Measurements from ENCODE around the gene DAO. TPM values are rescaled to one million over a fixed set of nuclear protein-coding genes. Genes with fewer than 3 reads are reported as not detected.

Gene DAO
- total RNA-seq, 1 experiment from 2014 or later: not detected

- intact Hi-C loops (cut with micrococcal nuclease; ENCODE audit: unreplicated experiment): loop anchor here (1.0 to 2.0 kb wide), 2 partner anchors 38 to 79 kb away; no protein-coding TSS in a partner anchor
- Histone ChIP-seq H3K4me3 (no peak overlapping the region), H3K9me2 (ENCODE audit: insufficient read depth) (no peaks in the 10 kb centered on the region), H2AFZ (no peak overlapping the region), H3K4me2 (peak overlapping the region; percentile 69), H3K27ac (no peak overlapping the region), H3K27me3 (ENCODE audit: insufficient read depth, low read depth) (no peaks in the 10 kb centered on the region), H4K20me1 (ENCODE audit: insufficient read depth) (no peaks in the 10 kb centered on the region), H3F3A (ENCODE audit: insufficient read depth, low read depth) (no peaks in the 10 kb centered on the region), H3K4me1 (replicated peaks; ENCODE audit: insufficient read depth) (peaks cover 27% of the 10 kb centered on the region), H3K79me2 (ENCODE audit: low read depth) (no peaks in the 10 kb centered on the region), H3K36me3 (ENCODE audit: low read depth) (no peaks in the 10 kb centered on the region), H3K9me3 (ENCODE audit: insufficient read depth, low read depth) (no peaks in the 10 kb centered on the region)
- DNase-seq: no peak
- BruUV-seq (replicated peaks): no TSS peak
- no peak for TF ChIP-seq EZH2 (IDR thresholded peaks at IDR 0.05; ENCODE audit: low read depth)
- TF ChIP-seq, protein P1, sequence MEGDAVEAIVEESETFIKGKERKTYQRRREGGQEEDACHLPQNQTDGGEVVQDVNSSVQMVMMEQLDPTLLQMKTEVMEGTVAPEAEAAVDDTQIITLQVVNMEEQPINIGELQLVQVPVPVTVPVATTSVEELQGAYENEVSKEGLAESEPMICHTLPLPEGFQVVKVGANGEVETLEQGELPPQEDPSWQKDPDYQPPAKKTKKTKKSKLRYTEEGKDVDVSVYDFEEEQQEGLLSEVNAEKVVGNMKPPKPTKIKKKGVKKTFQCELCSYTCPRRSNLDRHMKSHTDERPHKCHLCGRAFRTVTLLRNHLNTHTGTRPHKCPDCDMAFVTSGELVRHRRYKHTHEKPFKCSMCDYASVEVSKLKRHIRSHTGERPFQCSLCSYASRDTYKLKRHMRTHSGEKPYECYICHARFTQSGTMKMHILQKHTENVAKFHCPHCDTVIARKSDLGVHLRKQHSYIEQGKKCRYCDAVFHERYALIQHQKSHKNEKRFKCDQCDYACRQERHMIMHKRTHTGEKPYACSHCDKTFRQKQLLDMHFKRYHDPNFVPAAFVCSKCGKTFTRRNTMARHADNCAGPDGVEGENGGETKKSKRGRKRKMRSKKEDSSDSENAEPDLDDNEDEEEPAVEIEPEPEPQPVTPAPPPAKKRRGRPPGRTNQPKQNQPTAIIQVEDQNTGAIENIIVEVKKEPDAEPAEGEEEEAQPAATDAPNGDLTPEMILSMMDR (conservative IDR thresholded peaks at IDR 0.05): no peak
- POLR2A ChIA-PET (ENCODE audit: unreplicated experiment): interaction anchor here (0.6 kb wide), 1 partner anchor 165 kb away, joined by 3 read pairs; no protein-coding TSS in a partner anchor
- CTCF ChIA-PET: interaction anchor here (1.4 kb wide), 1 partner anchor 74 kb away, joined by 3 read pairs; no protein-coding TSS in a partner anchor
These were observed 32.5 kb downstream of the DAO start for GRCh38 chr12:108912361-108912760.

DNA sequence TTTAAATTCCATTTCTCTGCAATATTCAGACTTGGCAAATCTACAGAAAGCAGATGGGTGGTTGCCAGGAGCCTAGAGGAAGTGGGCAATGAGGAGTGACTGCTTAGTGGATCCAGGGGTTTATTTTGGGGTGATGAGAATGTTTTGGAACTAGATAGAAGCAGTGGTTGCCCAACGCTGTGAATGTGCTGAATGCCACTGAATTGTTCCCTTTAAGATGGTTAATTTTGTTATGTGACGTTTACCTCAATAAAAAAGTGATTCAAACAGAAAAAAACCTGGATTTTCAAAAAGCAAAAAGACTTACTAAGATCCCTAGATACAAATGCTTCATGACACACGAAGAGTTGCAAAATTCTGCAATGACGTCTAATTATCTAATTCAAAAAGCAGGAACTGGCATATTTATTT, 34.2 kb downstream of the DAO start:
- TF ChIP-seq, protein P1 (conservative IDR thresholded peaks at IDR 0.05): no peak
- TF ChIP-seq EZH2 (IDR thresholded peaks at IDR 0.05; ENCODE audit: low read depth): no peak
- Histone ChIP-seq H3K27ac (no peak overlapping the region), H3K9me3 (ENCODE audit: insufficient read depth, low read depth) (no peaks in the 10 kb centered on the region), H3K27me3 (ENCODE audit: insufficient read depth, low read depth) (no peaks in the 10 kb centered on the region), H3K4me3 (no peak overlapping the region), H3K79me2 (ENCODE audit: low read depth) (no peaks in the 10 kb centered on the region), H3F3A (ENCODE audit: insufficient read depth, low read depth) (no peaks in the 10 kb centered on the region), H2AFZ (no peak overlapping the region), H3K4me2 (no peak overlapping the region), H3K36me3 (ENCODE audit: low read depth) (no peaks in the 10 kb centered on the region), H4K20me1 (ENCODE audit: insufficient read depth) (no peaks in the 10 kb centered on the region), H3K9me2 (ENCODE audit: insufficient read depth) (no peaks in the 10 kb centered on the region), H3K4me1 (replicated peaks; ENCODE audit: insufficient read depth) (peaks cover 17% of the 10 kb centered on the region)
- no peak for DNase-seq
- no TSS peak for BruUV-seq (replicated peaks)
- CTCF ChIA-PET: no interaction called here
- intact Hi-C loops (cut with micrococcal nuclease; ENCODE audit: unreplicated experiment): no loop called here
- POLR2A ChIA-PET (ENCODE audit: unreplicated experiment): no interaction called here

- H3K4me3 ChIP-seq: no peak overlapping the region
- intact Hi-C loops (cut with micrococcal nuclease; ENCODE audit: unreplicated experiment): no loop called here
- BruUV-seq (replicated peaks): no TSS peak
These were observed 35.8 kb downstream of the DAO start for GRCh38 chr12:108915632-108916133.

More at GRCh38 chr12:108915632-108916133, 35.8 kb downstream of the DAO start:
- Histone ChIP-seq H3K4me1 (replicated peaks; ENCODE audit: insufficient read depth) (peaks cover 17% of the 10 kb centered on the region), H3K4me2 (no peak overlapping the region), H3K27me3 (ENCODE audit: insufficient read depth, low read depth) (no peaks in the 10 kb centered on the region), H3K36me3 (ENCODE audit: low read depth) (no peaks in the 10 kb centered on the region), H3K79me2 (ENCODE audit: low read depth) (no peaks in the 10 kb centered on the region), H3K27ac (no peak overlapping the region), H2AFZ (no peak overlapping the region), H3K9me2 (ENCODE audit: insufficient read depth) (no peaks in the 10 kb centered on the region), H4K20me1 (ENCODE audit: insufficient read depth) (no peaks in the 10 kb centered on the region), H3F3A (ENCODE audit: insufficient read depth, low read depth) (no peaks in the 10 kb centered on the region), H3K9me3 (ENCODE audit: insufficient read depth, low read depth) (no peaks in the 10 kb centered on the region)
- DNase-seq: no peak
- POLR2A ChIA-PET (ENCODE audit: unreplicated experiment): no interaction called here
- CTCF ChIA-PET: no interaction called here
- TF ChIP-seq, protein P1 (conservative IDR thresholded peaks at IDR 0.05): no peak
- no peak for TF ChIP-seq EZH2 (IDR thresholded peaks at IDR 0.05; ENCODE audit: low read depth)

All from PC-9 (cell line).